Right cardiac atrium (tissue), 5 donors: ENCODE measurements around the gene SLC35F3. TPM values are rescaled to one million over a fixed set of nuclear protein-coding genes. Genes with fewer than 3 reads are reported as not detected.

ENCODE experiments used
- ATAC-seq, 2 donors: fragments of 200-7000 bp; cut with Tn5 transposase; one replicate each; pipeline versions ENCODE4 v1.8.0 to v1.9.1; 2020; ENCODE audit warnings: moderate library complexity in 2 of 2, mild to moderate bottlenecking in 1 of 2
- DNase-seq, 3 donors: peaks; one replicate each; pipeline ENCODE4 v3.0.0-alpha.2; 2020
- H3K27ac ChIP-seq: one replicate; pipeline ENCODE4 v1.5.1; 2013; ENCODE audit warnings: mild to moderate bottlenecking, low read length, control low read depth, moderate library complexity
- H3K27me3 ChIP-seq: one replicate; pipeline ENCODE4 v1.6.1; 2013; ENCODE audit not compliant: control insufficient read depth, insufficient read depth
- H3K4me1 ChIP-seq: one replicate; pipeline ENCODE4 v1.6.1; 2013; ENCODE audit warnings: low read length; ENCODE audit not compliant: control insufficient read depth, insufficient read depth
- H3K4me3 ChIP-seq: one replicate; pipeline ENCODE4 v1.5.1; 2013; ENCODE audit warnings: low read length, control low read depth
- H3K9me3 ChIP-seq: one replicate; pipeline ENCODE4 v1.6.1; 2013; ENCODE audit warnings: low read length; ENCODE audit not compliant: control insufficient read depth
- WGBS: extraction: QIAGEN DNeasy Blood & Tissue Kit; methylation state at CpG from one replicate; pipeline ENCODE4 v1.1.7; 2013; 5-methylcytosine and 5-hydroxymethylcytosine counted together
- intact Hi-C, 4 donors: fragments of 100-400 bp; cut with DNase I; formaldehyde crosslinking; loops; one replicate each; pipeline versions ENCODE4 v1.11.0 to v1.14.0; 2022 to 2023
- polyA plus RNA-seq: library from polyadenylated mRNA; stranded (reverse); fragments of 200-250 nt; gene quantifications from one replicate; pipeline ENCODE4 v1.2.3, GENCODE V29; 2013
- total RNA-seq, 4 donors: library from RNA; stranded (reverse); fragmentation: NEBNext Ultra II Directional; extraction: Animal tissue kit (Norgen Biotek cat#: 25700); gene quantifications; one replicate each; pipeline ENCODE4 v1.2.1, GENCODE V29; 2021
- donor health status: healthy with polysubstance abuse.
- donor health status: DM: no; HTN: yes; CAD: no.
- donor health status: DM: no; HTN: no; CAD: no.
- donor health status: DM: no; HTN: yes; CAD: no; lungs with severe emphysema.
- donor health status: DM: yes; HTN: yes; CAD: no.

Gene SLC35F3
- total and polyA plus RNA-seq, 5 donors, result 0.09 TPM; not detected in 4

GRCh38 chr1:233912909-233913308 lies 8.4 kb downstream of the SLC35F3 start:
- ATAC-seq (no peak), DNase-seq (no peak)
- Histone ChIP-seq H3K4me3 (no peak overlapping the region), H3K4me1 (no peaks in the 10 kb centered on the region), H3K27ac (no peak overlapping the region), H3K9me3 (peaks cover 2% of the 10 kb centered on the region), H3K27me3 (no peaks in the 10 kb centered on the region)
- 54% methylated on average over 4 of the region's 4 CpGs for WGBS
- intact Hi-C loops, result no loop called here

GRCh38 chr1:233916706-233917105 lies 12.2 kb downstream of the SLC35F3 start:
- no peak for DNase-seq
- intact Hi-C loops, result no loop called here
- no peaks in the 10 kb centered on the region for H3K27me3 ChIP-seq

GRCh38 chr1:233919786-233920185 lies 15.3 kb downstream of the SLC35F3 start:
- H3K4me1 ChIP-seq, result no peaks in the 10 kb centered on the region
- ATAC-seq, result no peak
- no peak overlapping the region for H3K27ac ChIP-seq
- no peaks in the 10 kb centered on the region for H3K9me3 ChIP-seq
- H3K27me3 ChIP-seq, result no peaks in the 10 kb centered on the region
- intact Hi-C loops, result no loop called here
- no peak overlapping the region for H3K4me3 ChIP-seq
- WGBS, result 67% methylated on average over 7 of the region's 7 CpGs
- no peak for DNase-seq

More at GRCh38 chr1:233916706-233917105, 12.2 kb downstream of the SLC35F3 start:
- Histone ChIP-seq H3K4me3 (no peak overlapping the region), H3K9me3 (peaks cover 2% of the 10 kb centered on the region), H3K4me1 (no peaks in the 10 kb centered on the region), H3K27ac (no peak overlapping the region)
- no peak for ATAC-seq
- WGBS, result 65% methylated on average over 5 of the region's 5 CpGs

DNA sequence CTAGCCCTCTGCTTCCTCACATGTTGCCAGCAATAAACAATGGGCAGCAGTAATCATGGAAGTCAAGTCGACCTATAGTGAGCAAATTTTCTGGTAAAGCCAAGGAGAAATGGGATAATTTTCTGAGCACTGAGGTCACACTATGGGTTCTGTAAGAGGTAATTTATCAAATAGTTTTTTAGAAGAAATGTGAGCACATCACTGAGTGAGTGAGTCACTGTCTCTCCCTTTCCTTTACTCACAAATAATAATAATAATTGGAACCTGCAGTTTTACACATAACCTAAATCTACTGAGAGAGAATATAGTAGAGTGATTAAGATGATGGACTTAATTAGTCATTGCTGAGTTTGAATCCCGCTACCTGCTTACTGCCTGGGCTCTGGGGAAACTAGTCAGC lies 23.6 kb downstream of the SLC35F3 start:
- Histone ChIP-seq H3K4me3 (no peak overlapping the region), H3K27me3 (no peaks in the 10 kb centered on the region), H3K27ac (no peak overlapping the region), H3K9me3 (no peaks in the 10 kb centered on the region), H3K4me1 (no peaks in the 10 kb centered on the region)
- intact Hi-C loops, result no loop called here
- ATAC-seq (no peak), DNase-seq (no peak)
- 61% methylated on average over 2 of the region's 2 CpGs for WGBS

GRCh38 chr1:233933339-233933738 lies 28.9 kb downstream of the SLC35F3 start:
- no peaks in the 10 kb centered on the region for H3K9me3 ChIP-seq
- H3K27ac ChIP-seq, result no peak overlapping the region
- intact Hi-C loops, result no loop called here
- no peaks in the 10 kb centered on the region for H3K4me1 ChIP-seq
- H3K4me3 ChIP-seq, result no peak overlapping the region
- ATAC-seq, result no peak
- H3K27me3 ChIP-seq, result no peaks in the 10 kb centered on the region
- DNase-seq, result no peak
- WGBS, result 92% methylated on average over 4 of the region's 4 CpGs

GRCh38 chr1:233935297-233935868 lies 30.9 kb downstream of the SLC35F3 start:
- H3K4me3 ChIP-seq, result no peak overlapping the region
- DNase-seq (no peak), ATAC-seq (no peak)
- H3K9me3 ChIP-seq, result no peaks in the 10 kb centered on the region
- 76% methylated on average over 4 of the region's 4 CpGs for WGBS
- no peak overlapping the region for H3K27ac ChIP-seq
- H3K27me3 ChIP-seq, result no peaks in the 10 kb centered on the region
- intact Hi-C loops, result no loop called here
- no peaks in the 10 kb centered on the region for H3K4me1 ChIP-seq

DNA sequence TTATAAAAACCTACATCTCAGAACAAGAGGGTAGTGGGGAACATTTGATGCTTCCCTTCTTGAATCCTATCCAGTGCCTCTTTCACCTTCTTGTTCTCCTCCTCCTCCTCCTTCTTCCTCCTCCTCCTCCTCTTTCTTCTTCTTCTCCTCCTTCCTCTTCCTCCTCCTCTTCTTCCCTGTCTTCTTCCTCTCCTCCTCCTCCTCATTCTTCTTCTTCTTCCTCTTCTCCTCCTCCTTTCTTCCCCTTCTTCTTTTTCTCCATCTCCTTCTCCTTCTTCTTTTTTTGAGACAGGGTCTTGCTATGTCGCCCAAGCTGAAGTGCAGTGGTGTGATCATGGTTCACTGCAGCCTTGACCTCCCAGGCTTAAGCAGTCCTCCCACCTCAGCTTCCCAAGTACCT lies 31.9 kb downstream of the SLC35F3 start:
- no peaks in the 10 kb centered on the region for H3K4me1 ChIP-seq
- DNase-seq, result no peak
- no peak overlapping the region for H3K4me3 ChIP-seq
- intact Hi-C loops, result no loop called here
- no peaks in the 10 kb centered on the region for H3K9me3 ChIP-seq
- ATAC-seq, result no peak
- no peaks in the 10 kb centered on the region for H3K27me3 ChIP-seq
- 90% methylated on average over 1 of the region's 1 CpG for WGBS
- no peak overlapping the region for H3K27ac ChIP-seq

DNA sequence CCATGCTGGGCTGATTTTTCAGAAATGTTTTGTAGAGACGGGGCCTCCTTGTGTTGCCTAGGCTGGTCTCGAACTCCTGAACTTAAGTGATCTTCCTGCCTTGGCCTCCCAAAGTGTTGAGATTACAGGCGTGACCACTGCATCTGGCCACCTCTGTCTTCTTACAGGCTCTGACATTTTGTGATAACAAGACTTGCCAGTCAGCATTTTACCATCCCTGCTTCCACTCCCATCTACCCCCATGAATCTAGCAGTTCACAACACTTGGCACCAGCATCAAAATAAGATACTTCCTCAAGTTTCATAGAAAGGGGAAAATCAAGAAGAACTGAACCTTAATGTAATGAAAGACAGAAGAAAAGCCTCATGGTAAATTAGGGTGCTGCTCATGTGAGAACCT lies 32.4 kb downstream of the SLC35F3 start:
- H3K9me3 ChIP-seq, result no peaks in the 10 kb centered on the region
- 64% methylated on average over 3 of the region's 3 CpGs for whole genome bisulfite sequencing
- ATAC-seq (no peak), DNase-seq (no peak)
- no peaks in the 10 kb centered on the region for H3K27me3 ChIP-seq
- no peaks in the 10 kb centered on the region for H3K4me1 ChIP-seq
- intact Hi-C loops, result no loop called here
- no peak overlapping the region for H3K4me3 ChIP-seq
- H3K27ac ChIP-seq, result no peak overlapping the region

GRCh38 chr1:233938476-233938875 lies 34.0 kb downstream of the SLC35F3 start:
- ATAC-seq, result no peak
- 81% methylated on average over 2 of the region's 2 CpGs for WGBS

DNA sequence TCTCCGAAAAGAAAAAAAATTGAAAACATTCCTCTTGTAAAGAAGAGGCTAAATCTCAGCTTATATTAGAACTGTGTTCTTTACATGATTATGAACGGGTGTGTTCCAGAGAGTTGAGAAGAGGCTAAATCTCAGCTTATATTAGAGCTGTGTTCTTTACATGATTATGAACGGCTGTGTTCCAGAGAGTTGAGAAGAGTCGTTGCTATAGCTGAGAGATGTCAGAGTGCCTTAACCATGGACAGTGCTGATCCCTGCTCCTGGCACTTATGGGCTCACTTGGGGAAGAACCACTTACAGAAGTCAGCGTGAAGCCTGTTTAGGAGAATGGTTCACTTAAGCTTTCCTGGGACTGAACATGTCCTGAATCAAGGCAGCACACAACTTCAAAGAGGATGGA lies 35.0 kb downstream of the SLC35F3 start:
- Histone ChIP-seq H3K27ac (no peak overlapping the region), H3K4me3 (no peak overlapping the region), H3K4me1 (no peaks in the 10 kb centered on the region), H3K9me3 (no peaks in the 10 kb centered on the region), H3K27me3 (no peaks in the 10 kb centered on the region)
- no peak for DNase-seq
- 79% methylated on average over 5 of the region's 5 CpGs for WGBS
- intact Hi-C loops, result no loop called here
- ATAC-seq, result no peak

More at GRCh38 chr1:233938476-233938875, 34.0 kb downstream of the SLC35F3 start:
- Histone ChIP-seq H3K27ac (no peak overlapping the region), H3K4me1 (no peaks in the 10 kb centered on the region), H3K9me3 (no peaks in the 10 kb centered on the region), H3K27me3 (no peaks in the 10 kb centered on the region), H3K4me3 (no peak overlapping the region)
- intact Hi-C loops, result no loop called here
- DNase-seq, result no peak

DNA sequence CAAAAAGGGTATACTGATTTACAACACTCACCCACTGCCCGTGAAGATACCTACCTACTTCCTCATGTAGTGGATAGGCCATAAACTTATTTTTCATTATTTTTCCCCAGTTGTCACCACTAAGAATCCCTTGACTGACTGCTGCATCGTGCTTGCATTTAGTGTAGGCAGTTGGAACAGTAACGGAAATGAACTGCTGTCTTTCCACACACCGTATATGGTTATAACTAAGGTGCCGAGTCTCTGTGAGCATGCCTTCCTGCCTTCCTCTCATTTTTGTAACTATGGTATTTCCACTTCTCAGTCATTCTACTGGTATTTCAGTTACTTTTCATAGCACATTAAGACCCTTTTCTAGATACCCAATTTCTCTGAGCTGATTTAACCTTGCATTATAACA lies 36.4 kb downstream of the SLC35F3 start:
- Histone ChIP-seq H3K27ac (no peak overlapping the region), H3K4me3 (no peak overlapping the region), H3K27me3 (no peaks in the 10 kb centered on the region), H3K9me3 (no peaks in the 10 kb centered on the region), H3K4me1 (no peaks in the 10 kb centered on the region)
- DNase-seq (no peak), ATAC-seq (no peak)
- WGBS, result 69% methylated on average over 5 of the region's 5 CpGs
- intact Hi-C loops, result no loop called here

DNA sequence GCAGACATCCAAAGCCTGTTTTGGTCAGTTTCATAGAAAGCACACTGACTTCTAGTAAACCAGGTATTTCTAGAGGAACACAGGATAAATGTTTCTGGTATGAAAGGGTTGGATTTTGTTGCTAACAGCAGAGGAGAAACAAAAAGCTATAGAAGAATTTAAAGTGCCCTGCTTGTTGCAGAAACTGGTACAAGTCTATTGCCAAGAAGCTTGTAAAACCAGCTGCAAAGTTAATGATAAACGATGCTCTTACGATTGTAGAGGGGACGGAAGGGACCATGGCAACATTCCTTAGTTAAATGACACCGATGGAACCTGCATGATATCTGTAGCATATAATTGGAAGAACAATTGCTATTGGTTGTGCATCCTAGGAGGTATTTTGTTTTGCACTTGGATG lies 40.1 kb downstream of the SLC35F3 start:
- WGBS, result 61% methylated on average over 4 of the region's 4 CpGs
- Histone ChIP-seq H3K4me3 (no peak overlapping the region), H3K4me1 (no peaks in the 10 kb centered on the region), H3K27me3 (no peaks in the 10 kb centered on the region), H3K9me3 (no peaks in the 10 kb centered on the region), H3K27ac (no peak overlapping the region)
- intact Hi-C loops, result no loop called here
- no peak for DNase-seq
- ATAC-seq, result no peak
